Measurements from ENCODE around the gene ABCD1. TPM values are rescaled to one million over a fixed set of nuclear protein-coding genes. Genes with fewer than 3 reads are reported as not detected.
"Not testable (repeated sequence)": the region's sequence is repeated elsewhere in the genome, so short reads cannot be mapped to it uniquely, and the experiment has no call there.

The ABCD1 gene
- total RNA-seq, 1 donor from 2014 or later: 0.79 TPM

DNA sequence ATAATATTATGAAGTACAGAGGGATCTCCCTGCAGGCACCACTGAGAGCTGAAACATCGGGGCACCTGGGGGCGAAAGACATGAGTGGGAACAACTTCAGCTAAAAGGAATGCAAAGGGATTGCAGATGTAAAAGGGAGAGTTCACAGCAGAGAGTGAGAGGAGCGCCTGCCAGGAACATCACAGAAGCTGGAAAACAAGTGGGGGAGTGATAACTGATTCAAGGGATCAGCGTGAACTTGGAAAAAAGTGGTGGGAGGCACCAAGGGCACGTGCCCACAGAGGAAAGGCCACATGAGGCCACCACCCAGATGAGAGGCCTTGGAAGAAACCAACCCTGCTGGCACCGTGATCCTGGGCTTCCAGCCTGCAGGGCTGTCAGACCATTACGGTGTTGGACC is 24.4 kb downstream of the ABCD1 start:
- not testable (repeated sequence) for H3K4me1 Mint-ChIP-seq; H3K27ac ChIP-seq; H3K9ac ChIP-seq; H2AFZ ChIP-seq (replicated peaks); H3K4me1 ChIP-seq; H3K4me3 ChIP-seq; H3K36me3 ChIP-seq; H3K4me3 Mint-ChIP-seq; H3K27me3 Mint-ChIP-seq (ENCODE audit: insufficient read depth, low read depth); H3K36me3 Mint-ChIP-seq; H3K79me2 ChIP-seq (ENCODE audit: low read depth); H3K27ac Mint-ChIP-seq; H4K20me1 ChIP-seq (ENCODE audit: low read depth); H3K4me2 ChIP-seq; H3K27me3 ChIP-seq; DNase-seq (ENCODE audit: low spot score); H3K9me3 ChIP-seq (ENCODE audit: low read depth); H3F3A ChIP-seq (ENCODE audit: low read depth)
- peaks cover 28% of the 10 kb centered on the region for H3K9me3 Mint-ChIP-seq

DNA sequence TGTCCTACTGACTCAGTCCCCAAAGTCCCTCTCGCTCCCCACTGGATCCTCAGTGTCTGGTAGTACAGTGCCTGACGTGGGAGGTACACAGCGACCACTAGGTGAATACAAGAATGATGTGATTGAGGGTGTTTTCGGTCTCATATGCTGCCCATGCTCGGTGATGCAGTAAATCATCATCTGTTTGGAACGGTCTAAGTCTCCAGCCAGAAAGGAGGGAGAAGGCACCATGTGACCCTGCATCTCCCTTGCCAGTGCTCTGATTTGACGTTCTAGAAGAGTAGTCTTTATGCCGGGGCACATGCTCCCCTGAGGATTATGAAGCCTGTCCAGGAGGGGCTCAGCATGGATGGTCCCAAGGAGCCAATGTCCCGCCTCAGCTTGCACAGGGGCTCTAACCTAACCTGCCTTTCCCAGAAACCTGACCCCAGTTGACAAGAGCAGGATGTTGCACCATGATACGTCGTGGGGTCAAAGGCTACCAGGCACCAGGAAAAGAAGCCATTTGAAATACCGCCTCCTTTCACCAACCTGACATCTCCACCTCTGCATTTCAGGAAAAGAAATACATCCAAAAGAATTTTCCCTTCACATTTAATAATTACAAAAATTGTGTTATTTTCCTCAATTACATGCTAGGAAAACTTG is 25.6 kb downstream of the ABCD1 start:
- Mint-ChIP-seq H3K4me3 (no peak overlapping the region), H3K27me3 (ENCODE audit: insufficient read depth, low read depth) (peaks cover 3% of the 10 kb centered on the region), H3K4me1 (no peaks in the 10 kb centered on the region), H3K9me3 (peaks cover 30% of the 10 kb centered on the region), H3K36me3 (no peaks in the 10 kb centered on the region), H3K27ac (no peak overlapping the region)
- Histone ChIP-seq H3K4me3 (no peak overlapping the region), H3K9ac (no peak overlapping the region), H3K27ac (no peak overlapping the region), H3K4me1 (no peaks in the 10 kb centered on the region), H3K4me2 (no peak overlapping the region), H3K27me3 (no peaks in the 10 kb centered on the region), H3K79me2 (ENCODE audit: low read depth) (no peaks in the 10 kb centered on the region), H3F3A (ENCODE audit: low read depth) (no peaks in the 10 kb centered on the region), H4K20me1 (ENCODE audit: low read depth) (no peaks in the 10 kb centered on the region), H3K36me3 (no peaks in the 10 kb centered on the region), H2AFZ (replicated peaks) (no peak overlapping the region), H3K9me3 (ENCODE audit: low read depth) (no peaks in the 10 kb centered on the region)
- TF ChIP-seq CTCF (IDR thresholded peaks at IDR 0.05) (no peak), EZH2phosphoT487 (IDR thresholded peaks at IDR 0.05) (no peak), EZH2 (IDR thresholded peaks at IDR 0.05) (no peak)
- no peak for DNase-seq (ENCODE audit: low spot score)

- H3K9me3 ChIP-seq (ENCODE audit: low read depth): no peaks in the 10 kb centered on the region
- no peak overlapping the region for H3K4me3 Mint-ChIP-seq
- no peak overlapping the region for H3K4me3 ChIP-seq
- H2AFZ ChIP-seq (replicated peaks): no peak overlapping the region
- TF ChIP-seq EZH2phosphoT487 (IDR thresholded peaks at IDR 0.05): no peak
- TF ChIP-seq EZH2 (IDR thresholded peaks at IDR 0.05): no peak
- no peak for TF ChIP-seq CTCF (IDR thresholded peaks at IDR 0.05)
- H3K9me3 Mint-ChIP-seq: peaks cover 32% of the 10 kb centered on the region
- no peaks in the 10 kb centered on the region for H3K36me3 ChIP-seq
- no peaks in the 10 kb centered on the region for H4K20me1 ChIP-seq (ENCODE audit: low read depth)
- no peaks in the 10 kb centered on the region for H3K79me2 ChIP-seq (ENCODE audit: low read depth)
- no peaks in the 10 kb centered on the region for H3K4me1 ChIP-seq
- H3K9ac ChIP-seq: no peak overlapping the region
- no peak overlapping the region for H3K4me2 ChIP-seq
- H3K27me3 ChIP-seq: no peaks in the 10 kb centered on the region
- DNase-seq (ENCODE audit: low spot score): no peak
- peaks cover 5% of the 10 kb centered on the region for H3K27me3 Mint-ChIP-seq (ENCODE audit: insufficient read depth, low read depth)
- no peak overlapping the region for H3K27ac Mint-ChIP-seq
- no peaks in the 10 kb centered on the region for H3F3A ChIP-seq (ENCODE audit: low read depth)
- no peaks in the 10 kb centered on the region for H3K4me1 Mint-ChIP-seq
- no peak overlapping the region for H3K27ac ChIP-seq
- no peaks in the 10 kb centered on the region for H3K36me3 Mint-ChIP-seq
Observed at GRCh38 chrX:153755136-153755535, 30.5 kb downstream of the ABCD1 start.

- Histone ChIP-seq H2AFZ (replicated peaks) (no peak overlapping the region), H3F3A (ENCODE audit: low read depth) (no peaks in the 10 kb centered on the region), H3K36me3 (no peaks in the 10 kb centered on the region), H3K79me2 (ENCODE audit: low read depth) (no peaks in the 10 kb centered on the region), H3K4me1 (no peaks in the 10 kb centered on the region), H3K27ac (no peak overlapping the region), H3K9me3 (ENCODE audit: low read depth) (no peaks in the 10 kb centered on the region), H3K4me2 (no peak overlapping the region), H4K20me1 (ENCODE audit: low read depth) (no peaks in the 10 kb centered on the region), H3K4me3 (no peak overlapping the region), H3K27me3 (no peaks in the 10 kb centered on the region), H3K9ac (no peak overlapping the region)
- Mint-ChIP-seq H3K27ac (no peak overlapping the region), H3K4me3 (peak overlapping the region; percentile 48), H3K9me3 (peaks cover 29% of the 10 kb centered on the region), H3K36me3 (no peaks in the 10 kb centered on the region), H3K27me3 (ENCODE audit: insufficient read depth, low read depth) (no peaks in the 10 kb centered on the region), H3K4me1 (peaks cover 12% of the 10 kb centered on the region)
- TF ChIP-seq EZH2 (IDR thresholded peaks at IDR 0.05): no peak
- no peak for TF ChIP-seq CTCF (IDR thresholded peaks at IDR 0.05)
- TF ChIP-seq EZH2phosphoT487 (IDR thresholded peaks at IDR 0.05): no peak
- no peak for DNase-seq (ENCODE audit: low spot score)
Observed at GRCh38 chrX:153761863-153762262, 37.2 kb downstream of the ABCD1 start.

Data from neural progenitor cell (in vitro differentiated cells).